ENCODE measurements around the gene ATP6V0D1. TPM values are rescaled to one million over a fixed set of nuclear protein-coding genes. Genes with fewer than 3 reads are reported as not detected.

ATP6V0D1 gene
- polyA plus RNA-seq, 3 donors, result 354 to 687 (median 631) TPM

DNA sequence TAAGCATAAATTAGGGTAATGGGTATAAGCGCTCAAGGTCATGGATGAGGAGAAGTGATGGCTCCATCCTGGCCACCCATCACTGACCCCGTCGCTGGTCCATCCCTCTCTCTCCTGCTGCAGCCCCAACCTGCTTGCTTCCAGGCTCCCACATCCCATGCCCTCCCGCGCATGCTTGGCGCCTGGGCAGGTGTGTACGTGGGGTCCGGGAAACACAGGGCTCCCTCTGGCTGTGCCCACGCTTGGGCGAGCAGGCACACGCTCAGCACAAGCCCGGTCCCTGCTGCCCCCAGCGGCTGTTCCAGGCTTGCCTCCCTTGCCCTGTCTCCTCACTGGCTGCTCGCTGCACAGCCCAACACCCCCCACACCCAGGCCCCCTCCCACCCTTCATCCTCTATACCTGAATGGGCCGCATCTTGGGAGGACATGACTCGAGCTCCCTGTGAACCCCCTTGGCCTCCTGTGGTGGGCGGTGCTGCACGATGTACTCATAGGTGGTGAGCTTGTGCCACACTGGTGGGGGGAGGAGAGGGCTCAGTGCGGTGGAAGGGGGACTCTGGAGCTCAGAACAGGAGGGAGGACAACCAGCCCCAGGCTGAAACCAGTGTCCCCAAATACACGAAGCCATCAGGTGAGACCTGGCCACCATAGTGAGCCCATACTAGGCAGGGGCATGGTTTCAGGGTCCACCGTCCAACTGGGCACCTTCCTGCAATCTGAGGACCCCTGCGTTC, 83.0 kb downstream of the ATP6V0D1 start:
- Histone ChIP-seq H3K4me3 (replicated peaks in 1 of 3; ENCODE audit: low read depth in 2 of 3, low read length in 3 of 3) (no peak overlapping the region), H3K9me3 (replicated peaks in 1 of 2; ENCODE audit: control insufficient read depth in 1 of 2, insufficient read depth in 1 of 2, low read length in 2 of 2) (no peaks in the 10 kb centered on the region), H3K36me3 (replicated peaks in 1 of 2; ENCODE audit: control insufficient read depth in 1 of 2, insufficient read depth in 2 of 2, low read length in 2 of 2) (no peaks in the 10 kb centered on the region), H3K27me3 (ENCODE audit: control insufficient read depth in 2 of 2, insufficient read depth in 2 of 2, low read length in 2 of 2) (peaks cover 0 to 12% of the 10 kb centered on the region in 2 donors), H4K20me1 (ENCODE audit: insufficient read depth, low read length) (peaks cover 12% of the 10 kb centered on the region), H2AFZ (ENCODE audit: insufficient read depth, low read depth, low read length, poor library complexity, severe bottlenecking) (no peak overlapping the region), H3K9ac (ENCODE audit: insufficient read depth, low read length, poor library complexity, severe bottlenecking) (no peak overlapping the region), H3K4me1 (ENCODE audit: control insufficient read depth in 1 of 2, insufficient read depth in 2 of 2, low read length in 2 of 2) (peaks cover 41 to 46% of the 10 kb centered on the region in 2 donors), H3K79me2 (ENCODE audit: insufficient read depth, low read length) (no peaks in the 10 kb centered on the region), H3K4me2 (replicated peaks; ENCODE audit: extremely low read depth, low read length, poor library complexity, severe bottlenecking) (no peak overlapping the region), H3K27ac (ENCODE audit: low read depth in 1 of 2, low read length in 2 of 2) (no peak overlapping the region)
- no peak overlapping the region for H3K4me3 Mint-ChIP-seq
- peaks cover 28% of the 10 kb centered on the region for H3K4me1 Mint-ChIP-seq
- peaks cover 0 to 5% (median 0%) of the 10 kb centered on the region in 7 donors for H3K9me3 Mint-ChIP-seq
- TF ChIP-seq, protein P1, sequence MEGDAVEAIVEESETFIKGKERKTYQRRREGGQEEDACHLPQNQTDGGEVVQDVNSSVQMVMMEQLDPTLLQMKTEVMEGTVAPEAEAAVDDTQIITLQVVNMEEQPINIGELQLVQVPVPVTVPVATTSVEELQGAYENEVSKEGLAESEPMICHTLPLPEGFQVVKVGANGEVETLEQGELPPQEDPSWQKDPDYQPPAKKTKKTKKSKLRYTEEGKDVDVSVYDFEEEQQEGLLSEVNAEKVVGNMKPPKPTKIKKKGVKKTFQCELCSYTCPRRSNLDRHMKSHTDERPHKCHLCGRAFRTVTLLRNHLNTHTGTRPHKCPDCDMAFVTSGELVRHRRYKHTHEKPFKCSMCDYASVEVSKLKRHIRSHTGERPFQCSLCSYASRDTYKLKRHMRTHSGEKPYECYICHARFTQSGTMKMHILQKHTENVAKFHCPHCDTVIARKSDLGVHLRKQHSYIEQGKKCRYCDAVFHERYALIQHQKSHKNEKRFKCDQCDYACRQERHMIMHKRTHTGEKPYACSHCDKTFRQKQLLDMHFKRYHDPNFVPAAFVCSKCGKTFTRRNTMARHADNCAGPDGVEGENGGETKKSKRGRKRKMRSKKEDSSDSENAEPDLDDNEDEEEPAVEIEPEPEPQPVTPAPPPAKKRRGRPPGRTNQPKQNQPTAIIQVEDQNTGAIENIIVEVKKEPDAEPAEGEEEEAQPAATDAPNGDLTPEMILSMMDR (IDR thresholded peaks at IDR 0.05), result no peak
- DNase-seq, result no peak
- H3K36me3 Mint-ChIP-seq, result no peaks in the 10 kb centered on the region
- intact Hi-C loops (cut with micrococcal nuclease), result loop anchor here (2.0 to 5.0 kb wide), 4 partner anchors 25 to 121 kb away; partner anchors contain the start of gene PLEKHG4 (in 1 of the 2)
- 87% methylated on average over 17 of the region's 22 CpGs for WGBS (ENCODE audit: insufficient coverage)
- peaks cover 10 to 38% (median 17%) of the 10 kb centered on the region in 3 donors for H3K27me3 Mint-ChIP-seq (ENCODE audit: low read depth in 3 of 3)
- H3K27ac Mint-ChIP-seq, result no peak overlapping the region

GRCh38 chr16:67397036-67397801, 83.7 kb downstream of the ATP6V0D1 start:
- Histone ChIP-seq H3K9ac (ENCODE audit: insufficient read depth, low read length, poor library complexity, severe bottlenecking) (no peak overlapping the region), H3K27me3 (ENCODE audit: control insufficient read depth in 2 of 2, insufficient read depth in 2 of 2, low read length in 2 of 2) (peaks cover 0 to 19% of the 10 kb centered on the region in 2 donors), H3K9me3 (replicated peaks in 1 of 2; ENCODE audit: control insufficient read depth in 1 of 2, insufficient read depth in 1 of 2, low read length in 2 of 2) (no peaks in the 10 kb centered on the region), H2AFZ (ENCODE audit: insufficient read depth, low read depth, low read length, poor library complexity, severe bottlenecking) (no peak overlapping the region), H3K27ac (ENCODE audit: low read depth in 1 of 2, low read length in 2 of 2) (no peak overlapping the region), H3K79me2 (ENCODE audit: insufficient read depth, low read length) (no peaks in the 10 kb centered on the region), H3K4me3 (replicated peaks in 1 of 3; ENCODE audit: low read depth in 2 of 3, low read length in 3 of 3) (no peak overlapping the region), H3K36me3 (replicated peaks in 1 of 2; ENCODE audit: control insufficient read depth in 1 of 2, insufficient read depth in 2 of 2, low read length in 2 of 2) (no peaks in the 10 kb centered on the region), H3K4me1 (ENCODE audit: control insufficient read depth in 1 of 2, insufficient read depth in 2 of 2, low read length in 2 of 2) (peaks cover 49 to 54% of the 10 kb centered on the region in 2 donors), H4K20me1 (ENCODE audit: insufficient read depth, low read length) (peaks cover 19% of the 10 kb centered on the region), H3K4me2 (replicated peaks; ENCODE audit: extremely low read depth, low read length, poor library complexity, severe bottlenecking) (no peak overlapping the region)
- WGBS (ENCODE audit: insufficient coverage), result over 99% methylated on average over 11 of the region's 15 CpGs
- intact Hi-C loops (cut with micrococcal nuclease), result loop anchor here (5.0 kb wide), 3 partner anchors 50 to 120 kb away; partner anchors contain the start of gene PLEKHG4 (in 1 of the 2)
- Mint-ChIP-seq H3K4me3 (no peak overlapping the region), H3K27me3 (ENCODE audit: low read depth in 3 of 3) (peaks cover 12 to 43% (median 21%) of the 10 kb centered on the region in 3 donors), H3K27ac (no peak overlapping the region), H3K9me3 (peaks cover 0 to 8% (median 0%) of the 10 kb centered on the region in 7 donors), H3K36me3 (peaks cover 4 to 5% of the 10 kb centered on the region in 2 donors), H3K4me1 (peaks cover 36% of the 10 kb centered on the region)
- TF ChIP-seq, protein P1 (IDR thresholded peaks at IDR 0.05), result no peak
- DNase-seq, result peak in 1 of 3 donors; percentile 3
